ENCODE results near the gene PLEKHG5.
A peak's percentile ranks its signal among the peaks of the same experiment; 100 is the strongest.

Gene PLEKHG5

DNA sequence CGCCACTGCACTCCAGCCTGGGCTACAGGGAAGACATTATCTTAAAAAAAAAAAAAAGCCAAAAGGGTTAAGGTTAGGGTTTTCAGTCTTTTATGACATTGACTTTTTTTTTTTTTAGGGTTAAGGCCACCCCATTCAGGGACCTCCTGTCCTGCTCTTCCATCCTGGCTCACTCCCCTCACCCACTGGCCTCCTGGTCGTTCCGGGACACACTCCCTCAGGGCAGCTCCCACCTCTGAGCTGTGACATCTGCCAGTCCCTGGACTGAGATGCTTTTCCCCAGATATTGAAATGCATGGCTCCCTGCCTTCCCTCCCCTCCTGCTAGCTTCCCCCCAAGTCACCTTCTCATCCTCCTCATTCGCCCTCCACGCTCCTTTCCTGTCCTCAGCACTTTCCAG lies 9.6 kb downstream of the PLEKHG5 start:
- DNase-seq (ENCODE audit: low read depth in 2 of 2, low spot score in 1 of 2) = no peak

DNA sequence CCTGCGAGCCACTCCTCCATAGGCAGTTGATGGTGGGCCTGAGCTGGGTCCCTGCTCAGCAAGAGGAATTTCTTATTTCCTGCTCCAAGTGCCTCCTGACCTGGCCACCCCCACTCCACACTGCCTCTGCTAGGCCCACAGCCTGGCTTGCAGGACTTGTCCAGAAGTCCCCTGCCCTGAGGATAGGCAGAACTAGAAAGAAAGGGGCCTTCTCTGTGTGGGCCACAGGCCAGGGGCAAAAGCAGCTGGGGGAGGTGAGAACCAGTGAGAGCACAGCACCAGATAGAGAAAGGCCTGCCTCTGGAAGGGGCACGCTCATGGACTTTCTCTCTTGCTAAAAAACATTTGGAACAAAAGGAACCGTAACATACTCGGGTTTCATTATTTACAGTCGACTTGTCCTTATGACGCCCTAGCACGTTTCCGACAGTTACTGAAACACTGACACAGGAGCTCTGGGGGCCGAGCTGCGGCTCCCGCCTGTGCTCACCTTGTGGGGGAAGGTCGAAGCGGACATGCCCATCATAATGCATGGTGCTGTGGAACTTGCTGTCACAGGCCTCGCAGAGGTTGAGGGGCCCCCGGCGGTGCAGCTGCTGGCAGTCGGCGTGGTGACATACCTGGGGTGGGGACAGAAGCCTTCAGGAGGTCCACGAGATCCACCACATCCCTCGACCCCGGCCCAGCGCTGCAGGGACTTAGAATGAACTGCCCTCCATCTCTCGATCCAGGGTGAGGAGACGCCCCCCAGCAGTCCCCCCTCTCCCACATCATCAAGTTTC lies 14.2 kb downstream of the PLEKHG5 start:
- DNase-seq (ENCODE audit: low read depth in 2 of 2, low spot score in 1 of 2) = no peak

DNA sequence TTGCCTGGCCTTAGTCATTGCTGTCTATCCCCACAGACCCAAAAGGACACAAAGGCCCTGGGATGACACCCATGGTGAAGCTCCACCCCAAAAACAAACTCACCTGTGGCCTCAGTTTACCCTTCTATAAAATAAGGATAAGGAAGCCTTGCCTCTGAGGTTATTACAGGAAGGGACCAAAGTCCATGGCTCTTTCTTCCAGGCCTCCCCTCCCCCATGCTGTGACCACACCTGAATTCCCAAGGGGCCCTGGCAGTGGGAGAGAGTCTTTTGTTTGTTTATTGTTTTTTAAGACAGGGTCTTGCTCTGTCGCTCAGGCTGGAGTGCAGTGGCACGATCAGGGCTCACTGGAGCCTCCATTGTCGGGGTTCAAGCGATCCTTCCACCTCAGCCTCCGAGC lies 15.0 kb downstream of the PLEKHG5 start:
- DNase-seq (ENCODE audit: low read depth in 2 of 2, low spot score in 1 of 2) = no peak

- peak in 1 of 2 donors; percentile 72 for DNase-seq (ENCODE audit: low read depth in 2 of 2, low spot score in 1 of 2)
These were observed 15.9 kb downstream of the PLEKHG5 start for GRCh38 chr1:6475381-6476133.

- no peak for DNase-seq (ENCODE audit: low read depth in 2 of 2, low spot score in 1 of 2)
These were observed 16.6 kb downstream of the PLEKHG5 start for GRCh38 chr1:6474815-6475282.

DNA sequence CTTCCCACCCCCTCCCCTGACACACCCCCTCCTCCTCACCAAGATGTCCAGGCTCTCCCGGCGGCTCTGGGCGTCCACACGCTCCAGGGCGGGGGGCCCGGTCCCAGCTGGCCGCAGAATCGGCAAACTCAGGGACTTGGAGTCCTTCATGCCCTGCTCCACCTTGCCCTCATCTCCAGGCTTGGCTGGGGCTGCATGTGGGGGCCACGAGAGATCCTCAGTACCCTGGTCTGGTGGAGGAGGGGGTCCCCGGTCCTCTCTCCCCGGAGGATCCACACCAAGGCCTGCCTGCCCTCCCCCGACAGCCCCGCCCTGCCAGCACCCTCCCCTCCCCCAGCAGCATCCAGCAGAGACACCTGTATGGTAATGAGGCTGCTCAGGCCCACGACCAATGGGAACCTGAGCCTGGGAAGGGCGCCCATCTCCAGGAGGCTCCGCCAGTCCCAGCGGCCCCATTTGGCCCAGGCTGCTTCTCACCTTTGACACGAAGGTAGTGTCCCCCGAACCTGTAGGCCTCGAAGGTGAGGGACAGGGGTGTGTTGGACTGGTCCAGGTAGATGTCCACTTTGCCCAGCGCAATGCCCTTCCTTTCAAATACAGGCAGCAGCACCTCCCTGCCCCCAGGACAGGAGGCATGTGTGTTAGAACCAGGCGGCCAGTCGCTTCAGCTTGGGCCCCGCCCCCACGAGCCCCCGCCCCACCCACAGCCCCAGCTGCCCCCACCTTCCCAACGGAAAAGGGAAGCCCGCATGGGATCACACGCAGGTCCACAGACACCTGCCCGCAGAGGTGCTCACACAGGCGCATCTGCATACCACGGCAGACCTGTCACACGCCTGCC lies 17.3 kb downstream of the PLEKHG5 start:
- DNase-seq (ENCODE audit: low read depth in 2 of 2, low spot score in 1 of 2) = no peak

- no peak for DNase-seq (ENCODE audit: low read depth in 2 of 2, low spot score in 1 of 2)
These were observed 18.3 kb downstream of the PLEKHG5 start for GRCh38 chr1:6473156-6473555.

- no peak for DNase-seq (ENCODE audit: low read depth in 2 of 2, low spot score in 1 of 2)
These were observed 19.1 kb downstream of the PLEKHG5 start for GRCh38 chr1:6472391-6472790.

DNA sequence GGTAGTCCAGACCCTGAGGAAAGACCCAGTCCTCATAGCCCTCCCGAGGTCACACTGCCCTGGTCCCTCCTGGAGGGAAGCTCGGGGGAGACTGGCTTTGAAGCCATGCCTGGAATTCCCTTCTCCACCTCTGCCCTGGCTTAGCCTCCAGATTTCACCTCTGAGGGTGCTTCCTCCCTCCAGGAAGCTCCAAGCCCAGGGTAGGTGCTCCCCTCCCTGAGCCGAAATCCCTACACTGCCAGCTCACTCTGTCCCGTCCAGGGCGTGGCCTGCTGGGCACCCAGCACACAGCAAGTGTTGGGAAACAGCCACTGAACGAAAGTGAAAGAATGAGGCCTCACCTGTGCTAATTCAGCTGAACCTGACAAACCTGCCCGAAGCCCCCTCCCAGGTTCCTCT lies 19.5 kb downstream of the PLEKHG5 start:
- DNase-seq (ENCODE audit: low read depth in 2 of 2, low spot score in 1 of 2) = no peak

- no peak for DNase-seq (ENCODE audit: low read depth in 2 of 2, low spot score in 1 of 2)
These were observed 20.1 kb downstream of the PLEKHG5 start for GRCh38 chr1:6471086-6471969.

GRCh38 chr1:6470132-6471085 lies 21.1 kb downstream of the PLEKHG5 start:
- no peak for DNase-seq (ENCODE audit: low read depth in 2 of 2, low spot score in 1 of 2)

- DNase-seq (ENCODE audit: low read depth in 2 of 2, low spot score in 1 of 2) = no peak
These were observed 22.6 kb downstream of the PLEKHG5 start for GRCh38 chr1:6468729-6469461.

DNA sequence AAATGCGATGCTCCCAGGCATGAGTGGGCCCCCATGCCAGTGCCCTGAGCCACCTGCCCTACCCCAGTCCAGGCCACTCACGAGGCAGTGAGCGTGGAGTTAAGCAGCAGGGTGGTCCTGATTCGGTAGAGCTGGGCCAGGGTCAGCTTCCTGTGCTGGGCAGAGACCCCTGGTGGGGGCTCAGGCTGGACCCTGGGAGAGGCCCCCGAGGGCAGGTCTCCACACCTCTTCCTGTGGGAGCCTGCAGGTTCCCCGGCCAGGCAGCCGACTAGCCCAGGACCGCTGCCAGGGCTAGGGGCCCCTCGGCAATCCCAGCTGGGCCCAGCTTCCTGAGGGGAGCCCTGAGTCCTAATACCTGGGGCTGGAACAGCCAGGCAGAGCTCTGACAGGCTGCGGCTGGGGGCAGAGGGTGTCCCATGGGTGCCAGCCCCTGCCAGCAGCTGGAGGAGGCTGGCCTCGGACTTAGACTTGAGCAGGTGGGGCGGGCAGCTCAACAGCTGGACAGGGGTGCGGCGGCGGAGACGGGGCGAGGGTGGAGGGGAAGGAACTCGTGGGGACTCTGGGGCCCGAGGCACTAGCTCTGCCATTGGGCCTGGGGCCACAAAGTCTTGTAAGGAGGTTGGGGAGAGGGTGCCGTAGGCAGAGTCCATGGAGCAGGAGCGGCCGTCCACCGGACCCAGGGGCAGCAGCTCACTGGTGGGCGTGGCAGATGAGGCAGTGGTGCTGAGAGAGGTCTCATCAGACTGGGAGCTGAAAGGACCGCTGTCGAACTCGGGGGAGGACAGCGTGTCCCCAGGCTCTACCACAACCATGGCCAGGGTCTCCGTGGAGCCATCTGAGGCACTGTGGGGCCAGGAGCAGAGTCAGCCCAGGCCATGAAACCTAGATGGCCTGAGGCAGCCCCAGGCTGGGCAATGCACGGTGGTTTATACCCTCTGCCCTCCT lies 23.5 kb downstream of the PLEKHG5 start:
- no peak for DNase-seq (ENCODE audit: low read depth in 2 of 2, low spot score in 1 of 2)

DNA sequence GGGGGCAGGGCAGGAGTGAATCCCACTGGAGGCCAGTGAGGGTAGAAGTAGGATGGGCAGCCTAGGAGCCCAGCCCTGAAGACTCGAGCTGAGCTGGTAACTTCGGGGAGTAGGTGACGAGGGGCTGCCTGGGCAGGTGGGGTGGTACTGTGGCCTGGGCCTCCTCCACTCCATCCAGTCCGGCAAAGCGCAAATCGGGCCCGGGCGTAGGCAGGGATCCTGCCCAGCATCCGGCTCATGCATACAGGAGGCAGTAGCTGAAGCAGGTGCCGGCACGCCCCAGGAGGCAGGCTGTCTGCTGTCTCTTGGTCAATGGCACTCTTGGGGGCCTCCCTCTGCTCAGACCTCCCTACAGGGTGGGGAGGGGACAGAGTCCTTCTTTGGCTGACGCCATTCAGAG lies 24.2 kb downstream of the PLEKHG5 start:
- no peak for DNase-seq (ENCODE audit: low read depth in 2 of 2, low spot score in 1 of 2)

DNA sequence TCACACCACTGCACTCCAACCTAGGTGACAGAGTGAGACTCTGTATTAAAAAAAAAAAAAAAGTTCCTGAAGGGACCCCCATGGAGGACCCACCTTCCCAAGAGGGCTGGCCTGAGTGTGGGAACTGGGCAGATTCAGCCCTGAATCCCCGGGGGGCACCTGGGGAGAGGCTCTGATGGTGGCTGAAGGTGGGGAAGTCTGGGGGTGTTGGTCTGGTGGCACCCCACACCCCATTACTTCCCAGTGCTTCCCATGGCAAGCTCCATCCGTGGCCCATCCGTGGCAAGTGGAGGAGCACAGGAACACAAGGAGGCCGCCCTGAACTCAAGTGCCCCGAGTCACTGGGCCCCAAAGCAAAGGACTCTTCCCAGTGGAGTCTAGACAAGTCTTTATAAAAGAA lies 24.7 kb downstream of the PLEKHG5 start:
- DNase-seq (ENCODE audit: low read depth in 2 of 2, low spot score in 1 of 2) = no peak

DNA sequence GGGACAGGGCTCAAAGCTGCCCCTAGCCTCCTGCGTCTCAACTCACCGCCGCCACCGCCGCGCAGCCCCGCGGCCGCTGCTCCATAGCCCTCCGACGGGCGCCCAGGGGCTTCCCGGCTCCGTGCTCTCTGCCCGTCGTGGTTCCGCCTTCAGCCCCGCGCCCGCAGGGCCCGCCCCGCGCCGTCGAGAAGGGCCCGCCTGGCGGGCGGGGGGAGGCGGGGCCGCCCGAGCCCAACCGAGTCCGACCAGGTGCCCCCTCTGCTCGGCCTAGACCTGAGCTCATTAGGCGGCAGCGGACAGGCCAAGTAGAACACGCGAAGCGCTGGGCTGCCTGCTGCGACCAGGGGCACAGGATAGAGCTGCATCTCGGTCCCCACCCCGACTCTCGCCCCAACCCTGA lies 25.4 kb downstream of the PLEKHG5 start, which contains the start of gene TNFRSF25:
Gene TNFRSF25, minus strand, starts transcription at position 151 of the 400 bp plus-strand sequence. Its CDS starts 66 bp downstream, at position 85.
- DNase-seq (ENCODE audit: low read depth in 2 of 2, low spot score in 1 of 2) = no peak

DNA sequence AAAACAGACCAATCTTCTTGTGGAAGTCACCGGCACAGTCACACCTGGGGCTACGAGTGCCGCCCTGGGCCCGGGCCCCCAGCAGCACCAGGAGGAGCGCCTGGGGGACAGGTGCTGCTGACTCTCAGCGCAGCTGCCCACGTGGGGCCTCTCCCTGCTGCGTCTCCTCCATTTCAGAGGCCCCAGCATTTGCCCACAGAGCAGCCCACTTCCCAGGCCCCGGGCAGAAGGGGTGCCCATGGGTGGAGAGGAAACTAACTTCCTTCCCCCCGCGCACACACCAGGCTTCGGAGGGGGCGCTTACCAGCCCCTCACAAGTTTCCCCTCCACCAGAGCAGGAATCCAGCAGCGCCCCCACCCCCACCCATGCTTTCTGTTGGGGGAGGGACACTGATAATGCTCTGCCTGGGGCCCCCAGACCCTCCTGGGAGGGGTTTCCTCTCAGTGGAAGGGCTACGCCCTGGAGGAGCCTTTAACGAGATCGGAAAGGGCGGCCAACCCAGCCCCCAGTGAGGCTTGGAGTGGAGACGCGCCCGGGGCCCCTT lies 25.9 kb downstream of the PLEKHG5 start:
- DNase-seq (ENCODE audit: low read depth in 2 of 2, low spot score in 1 of 2) = no peak
